H7 (cell line): Measurements from ENCODE around the gene IFT88. TPM values are rescaled to one million over a fixed set of nuclear protein-coding genes. Genes with fewer than 3 reads are reported as not detected.

Experiments
- DNase-seq: peaks from one replicate; pipeline ENCODE4 v3.0.0; 2012
- H3K27me3 ChIP-seq: 2 replicates; pipeline ENCODE4 v1.6.0; 2011; ENCODE audit warnings: mild to moderate bottlenecking, low read length; ENCODE audit not compliant: control insufficient read depth, insufficient read depth
- H3K36me3 ChIP-seq: replicated peaks from 2 replicates; pipeline ENCODE4 v1.5.1; 2011; ENCODE audit warnings: low read length; ENCODE audit not compliant: control insufficient read depth, insufficient read depth
- H3K4me3 ChIP-seq: 2 replicates; pipeline ENCODE4 v1.5.1; 2011; ENCODE audit warnings: low read depth, mild to moderate bottlenecking, control low read depth, low read length, moderate library complexity; ENCODE audit not compliant: insufficient read depth
- total RNA-seq: library from RNA; depleted of rRNA; stranded (reverse); fragments of >200 nt; shearing (Covaris generic); gene quantifications from 2 replicates; pipeline ENCODE4 v1.2.3, GENCODE V29; 2014

IFT88 gene
- total RNA-seq, 1 experiment from 2014 or later, result 2.3 TPM

- Histone ChIP-seq H3K27me3 (peaks cover 36% of the 10 kb centered on the region), H3K36me3 (no peaks in the 10 kb centered on the region), H3K4me3 (peak within 1 kb of the TSS; percentile 56)
- DNase-seq, result peak; percentile 85
Observed at GRCh38 chr13:20702915-20703779, 136.2 kb downstream of the IFT88 start, which contains the start of gene IL17D. Gene IL17D (plus strand): TSS chr13:20703699. CDS start chr13:20704002, 303 bp downstream.

DNA sequence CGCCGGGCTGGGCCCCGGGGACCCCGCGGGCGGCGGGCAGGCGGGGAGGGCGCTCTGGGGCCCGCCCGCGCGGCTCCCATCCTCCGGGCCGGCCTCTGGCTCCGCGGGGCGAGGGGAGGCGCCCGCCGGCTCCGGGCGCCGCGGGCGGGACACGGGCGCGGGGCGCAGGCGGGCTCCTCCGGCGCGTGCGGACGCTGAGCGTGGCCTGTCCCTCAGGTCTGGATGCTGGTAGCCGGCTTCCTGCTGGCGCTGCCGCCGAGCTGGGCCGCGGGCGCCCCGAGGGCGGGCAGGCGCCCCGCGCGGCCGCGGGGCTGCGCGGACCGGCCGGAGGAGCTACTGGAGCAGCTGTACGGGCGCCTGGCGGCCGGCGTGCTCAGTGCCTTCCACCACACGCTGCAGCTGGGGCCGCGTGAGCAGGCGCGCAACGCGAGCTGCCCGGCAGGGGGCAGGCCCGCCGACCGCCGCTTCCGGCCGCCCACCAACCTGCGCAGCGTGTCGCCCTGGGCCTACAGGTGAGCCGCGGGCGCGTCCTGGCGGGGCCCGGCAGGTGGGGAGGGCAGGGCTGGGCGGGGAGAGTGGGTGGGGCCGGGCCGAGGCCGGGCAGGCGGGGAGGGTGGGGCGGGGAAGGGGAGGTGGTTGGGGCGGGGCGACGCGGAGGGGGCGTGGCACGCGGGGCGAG, 137.0 kb downstream of the IFT88 start:
- H3K36me3 ChIP-seq, result no peaks in the 10 kb centered on the region
- peak overlapping the region; percentile 44 for H3K4me3 ChIP-seq
- peaks cover 36% of the 10 kb centered on the region for H3K27me3 ChIP-seq
- DNase-seq, result peak; percentile 97

DNA sequence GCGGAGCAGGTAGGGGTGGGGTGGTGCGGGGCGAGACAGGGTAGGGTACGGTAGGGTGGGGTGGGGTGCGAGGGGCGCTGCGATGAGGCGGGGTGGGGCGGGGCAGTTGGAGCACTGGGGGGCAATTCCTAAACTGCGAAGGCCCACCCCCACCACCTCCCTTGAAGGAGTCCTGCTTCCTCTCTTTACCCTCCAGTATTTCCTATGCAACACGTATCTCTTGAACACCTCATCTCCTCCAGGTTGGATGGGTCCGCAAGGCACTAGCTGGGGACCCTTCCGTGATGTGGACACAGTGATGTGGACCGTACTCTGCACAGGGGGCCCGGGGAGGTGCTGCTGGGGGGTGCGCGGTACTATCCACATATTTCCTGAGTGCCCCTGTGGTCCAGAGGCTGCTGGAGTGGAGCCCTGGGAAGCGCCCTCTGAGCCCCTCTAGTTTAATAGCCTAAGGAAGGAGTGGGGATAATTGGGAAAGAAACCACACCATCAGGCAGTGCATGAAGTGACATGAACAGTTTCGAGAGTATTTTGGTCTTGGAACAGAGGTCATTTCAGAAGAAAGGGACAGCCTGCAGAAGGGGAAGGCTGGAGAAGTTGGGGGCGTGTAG, 137.6 kb downstream of the IFT88 start:
- Histone ChIP-seq H3K4me3 (peak overlapping the region; percentile 40), H3K27me3 (peaks cover 36% of the 10 kb centered on the region)
- DNase-seq, result peak; percentile 71

GRCh38 chr13:20706661-20707060, 139.7 kb downstream of the IFT88 start:
- H3K4me3 ChIP-seq, result no peak overlapping the region
- DNase-seq, result no peak
- peaks cover 27% of the 10 kb centered on the region for H3K27me3 ChIP-seq
- H3K36me3 ChIP-seq, result no peaks in the 10 kb centered on the region

More for the DNA sequence above, 137.6 kb downstream of the IFT88 start:
- H3K36me3 ChIP-seq, result no peaks in the 10 kb centered on the region

GRCh38 chr13:20708216-20708615, 141.3 kb downstream of the IFT88 start:
- Histone ChIP-seq H3K36me3 (no peaks in the 10 kb centered on the region), H3K4me3 (no peak overlapping the region), H3K27me3 (peaks cover 12% of the 10 kb centered on the region)
- DNase-seq, result no peak

GRCh38 chr13:20709369-20709768, 142.4 kb downstream of the IFT88 start:
- no peaks in the 10 kb centered on the region for H3K36me3 ChIP-seq
- DNase-seq, result no peak
- H3K27me3 ChIP-seq, result peaks cover 10% of the 10 kb centered on the region
- no peak overlapping the region for H3K4me3 ChIP-seq

GRCh38 chr13:20709782-20710181, 142.8 kb downstream of the IFT88 start:
- H3K27me3 ChIP-seq, result peaks cover 6% of the 10 kb centered on the region
- no peaks in the 10 kb centered on the region for H3K36me3 ChIP-seq
- DNase-seq, result no peak
- H3K4me3 ChIP-seq, result no peak overlapping the region

GRCh38 chr13:20711301-20712044, 144.5 kb downstream of the IFT88 start:
- Histone ChIP-seq H3K27me3 (no peaks in the 10 kb centered on the region; the same call in none of the 2 replicates), H3K4me3 (no peak overlapping the region; the same call in 1 of the 2 replicates), H3K36me3 (no peaks in the 10 kb centered on the region)
- peak; percentile 68 for DNase-seq

DNA sequence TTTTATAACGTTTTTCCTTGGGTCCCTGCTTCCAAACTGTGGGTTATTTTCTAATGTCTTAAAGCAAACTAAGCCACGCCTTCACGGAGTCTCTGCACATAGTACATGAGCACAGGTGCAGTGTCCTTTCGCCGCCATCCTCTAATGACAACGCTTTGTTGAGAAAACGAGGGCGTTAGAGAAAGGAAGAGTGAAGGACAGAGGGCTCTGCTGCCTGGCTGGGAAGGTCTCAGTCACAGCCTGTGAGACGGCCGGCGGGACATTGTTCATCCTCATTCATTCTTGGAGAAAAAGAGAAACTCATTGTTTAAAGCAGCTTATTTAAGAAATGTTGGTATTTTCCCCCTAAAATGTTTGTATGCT, 146.0 kb downstream of the IFT88 start:
- no peak for DNase-seq
- Histone ChIP-seq H3K36me3 (no peaks in the 10 kb centered on the region), H3K27me3 (no peaks in the 10 kb centered on the region; the same call in none of the 2 replicates), H3K4me3 (0 out of 2 replicates have a peak overlapping the region, but pooled peaks have one; percentile 2)

DNA sequence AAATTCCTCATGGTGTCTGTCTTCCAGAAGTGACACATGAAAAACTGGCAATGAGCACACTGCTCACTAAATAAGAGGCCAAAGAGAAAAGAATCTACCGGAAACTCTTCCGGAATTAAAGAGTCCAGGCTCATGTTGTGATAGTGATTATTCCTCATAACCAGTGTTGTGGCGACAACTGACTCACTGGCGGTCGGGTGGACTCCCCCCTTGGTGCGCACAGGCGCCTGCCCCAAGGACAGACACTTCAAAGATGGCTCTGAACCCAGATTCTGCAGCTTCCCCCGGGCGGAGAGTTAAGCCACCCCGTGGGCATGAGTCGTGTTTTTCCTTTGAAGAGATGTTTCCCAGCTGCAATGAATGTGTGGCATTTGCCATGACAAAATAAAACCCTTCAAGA, 146.8 kb downstream of the IFT88 start:
- no peak for DNase-seq
- Histone ChIP-seq H3K4me3 (no peak overlapping the region), H3K27me3 (no peaks in the 10 kb centered on the region; the same call in none of the 2 replicates), H3K36me3 (no peaks in the 10 kb centered on the region)

DNA sequence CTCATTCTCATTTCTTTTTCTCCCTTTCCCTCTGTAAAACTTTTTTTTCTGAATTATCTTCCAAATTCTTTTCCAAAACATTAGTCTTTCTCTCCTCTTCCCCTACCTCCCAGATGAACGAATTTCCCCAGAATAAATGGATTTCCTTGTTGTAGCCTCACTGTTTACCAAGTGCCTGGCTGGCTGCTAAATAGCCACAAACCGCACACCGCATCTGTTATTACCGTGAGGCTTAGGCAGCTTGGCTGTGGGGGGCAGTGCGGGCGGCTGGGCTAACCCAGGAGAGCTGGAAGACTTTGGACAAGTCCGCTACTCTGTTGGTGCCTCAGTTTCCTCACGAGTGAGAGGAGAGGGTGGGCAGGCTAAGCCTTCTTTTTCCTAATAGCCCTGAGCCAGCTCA, 147.2 kb downstream of the IFT88 start:
- DNase-seq, result no peak
- H3K36me3 ChIP-seq, result no peaks in the 10 kb centered on the region
- H3K27me3 ChIP-seq, result no peaks in the 10 kb centered on the region; the same call in none of the 2 replicates
- H3K4me3 ChIP-seq, result no peak overlapping the region

- no peaks in the 10 kb centered on the region for H3K36me3 ChIP-seq
- DNase-seq, result no peak
- H3K4me3 ChIP-seq, result no peak overlapping the region
- H3K27me3 ChIP-seq, result no peaks in the 10 kb centered on the region; the same call in none of the 2 replicates
Observed at GRCh38 chr13:20714563-20715329, 147.8 kb downstream of the IFT88 start.

- no peak overlapping the region for H3K4me3 ChIP-seq
- H3K27me3 ChIP-seq, result no peaks in the 10 kb centered on the region; the same call in none of the 2 replicates
- no peak for DNase-seq
- H3K36me3 ChIP-seq, result no peaks in the 10 kb centered on the region
Observed at GRCh38 chr13:20715330-20715712, 148.4 kb downstream of the IFT88 start.
